AG20443 (cell line): Measurements from ENCODE around the gene LRRC8A.
A peak's percentile ranks its signal among the peaks of the same experiment; 100 is the strongest.

Source experiments
- DNase-seq: peaks from one replicate; pipeline ENCODE4 v3.0.0; 2012; ENCODE audit warnings: low spot score, mixed read lengths

LRRC8A gene

DNA sequence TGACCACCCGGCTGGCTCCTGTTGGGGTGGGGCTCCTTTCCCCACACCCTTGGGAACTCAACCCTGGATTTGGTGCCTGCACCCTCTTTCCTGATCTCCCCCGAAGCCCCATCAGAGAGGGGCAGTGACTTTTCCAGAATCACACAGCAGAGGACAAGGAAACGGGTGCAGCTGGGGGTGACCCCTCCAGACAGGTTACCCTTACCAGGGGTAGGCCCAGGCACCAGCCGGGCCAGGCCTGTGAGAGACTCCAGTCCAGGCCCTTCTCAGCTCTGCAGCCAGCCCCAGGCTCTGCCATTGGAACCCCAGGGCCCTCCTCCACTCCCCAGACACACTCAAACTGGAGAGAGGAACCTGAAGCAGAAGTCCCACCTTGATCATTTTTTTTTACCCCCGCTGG lies 19.9 kb downstream of the LRRC8A start:
- DNase-seq = no peak

DNA sequence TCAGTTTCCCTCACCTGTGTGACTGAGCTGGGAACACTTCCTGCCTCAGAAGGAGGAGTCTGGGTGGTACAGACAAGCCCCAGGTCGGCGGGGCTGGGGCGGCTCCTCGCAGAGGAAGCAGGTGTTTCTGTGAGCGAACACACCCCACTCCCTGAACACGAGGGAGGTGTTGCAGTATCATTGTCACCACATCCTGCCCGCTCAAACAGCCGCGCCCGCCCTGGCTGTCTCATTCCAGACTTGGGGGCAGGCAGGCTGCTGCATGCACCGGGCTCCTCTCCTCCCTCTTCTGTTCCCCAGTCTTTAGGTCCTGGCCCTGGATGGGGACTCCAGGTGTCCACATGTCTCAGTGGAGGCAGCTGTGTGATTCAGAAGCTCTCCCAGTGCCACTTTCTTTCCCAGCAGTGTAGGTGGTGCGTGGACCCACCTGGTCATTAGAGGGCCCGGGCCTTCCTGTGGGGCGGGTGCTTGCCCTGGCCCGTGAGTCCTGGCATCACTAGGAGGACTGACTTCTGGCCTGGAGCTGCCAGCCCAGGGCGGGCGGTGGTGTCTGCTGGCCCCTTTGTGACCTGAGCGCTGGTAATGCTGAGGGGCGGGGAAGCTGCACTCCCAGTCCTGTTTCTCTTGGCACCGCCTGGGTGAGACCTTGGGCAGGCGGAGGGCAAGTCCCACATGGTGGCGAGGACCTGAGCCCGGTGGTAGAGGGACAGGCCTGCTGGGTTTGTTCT lies 20.6 kb downstream of the LRRC8A start:
- no peak for DNase-seq

DNA sequence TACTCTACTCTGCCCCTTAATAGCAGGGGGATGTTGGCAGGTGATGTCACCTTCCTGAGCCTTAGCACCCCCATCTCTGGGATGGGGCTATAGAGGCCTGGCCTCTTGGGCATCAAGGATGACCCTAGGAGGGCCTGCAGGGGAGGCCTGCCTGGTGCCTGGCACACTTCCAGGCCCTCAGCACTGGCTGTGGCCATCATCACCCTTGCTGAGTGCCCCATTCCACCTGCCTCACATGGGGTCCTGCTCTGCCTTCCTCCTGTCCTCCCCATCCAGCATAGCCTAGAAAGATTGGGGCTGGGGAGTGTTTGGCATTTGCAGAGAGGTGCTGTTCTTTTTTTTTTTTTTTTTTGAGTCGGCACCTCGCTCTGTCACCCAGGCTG lies 21.1 kb downstream of the LRRC8A start:
- DNase-seq = no peak

DNA sequence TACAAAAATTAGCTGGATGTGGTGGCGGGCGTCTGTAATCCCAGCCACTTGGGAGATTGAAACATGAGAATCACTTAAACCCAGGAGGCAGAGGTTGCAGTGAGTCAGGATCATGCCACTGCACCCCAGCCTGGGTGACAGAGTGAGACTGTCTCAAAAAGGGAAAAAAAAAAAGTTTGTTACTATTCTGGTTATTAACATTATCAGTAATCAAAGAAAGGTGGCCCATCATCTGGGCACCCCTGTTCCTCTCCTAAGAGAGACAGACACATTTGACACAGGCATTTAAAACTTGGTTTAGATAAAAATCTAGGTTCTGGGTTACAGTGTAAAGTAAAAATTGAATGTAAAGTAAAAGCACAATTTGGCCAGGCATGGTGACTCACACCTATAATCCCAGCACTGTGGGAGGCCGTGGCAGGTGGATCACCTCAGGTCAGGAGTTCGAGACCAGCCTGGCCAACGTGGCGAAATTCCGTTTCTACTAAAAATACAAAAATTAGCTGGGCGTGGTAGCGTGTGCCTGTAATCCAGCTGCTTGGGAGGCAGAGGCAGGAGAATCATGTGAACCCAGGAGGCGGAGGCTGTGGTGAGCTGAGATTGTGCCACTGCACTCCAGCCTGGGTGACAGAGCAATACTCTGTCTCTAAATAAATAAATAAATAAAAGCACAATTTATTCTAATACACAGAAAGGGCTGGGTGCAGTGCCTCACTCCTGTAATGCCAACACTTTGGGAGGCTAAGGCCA lies 22.1 kb downstream of the LRRC8A start:
- no peak for DNase-seq

DNA sequence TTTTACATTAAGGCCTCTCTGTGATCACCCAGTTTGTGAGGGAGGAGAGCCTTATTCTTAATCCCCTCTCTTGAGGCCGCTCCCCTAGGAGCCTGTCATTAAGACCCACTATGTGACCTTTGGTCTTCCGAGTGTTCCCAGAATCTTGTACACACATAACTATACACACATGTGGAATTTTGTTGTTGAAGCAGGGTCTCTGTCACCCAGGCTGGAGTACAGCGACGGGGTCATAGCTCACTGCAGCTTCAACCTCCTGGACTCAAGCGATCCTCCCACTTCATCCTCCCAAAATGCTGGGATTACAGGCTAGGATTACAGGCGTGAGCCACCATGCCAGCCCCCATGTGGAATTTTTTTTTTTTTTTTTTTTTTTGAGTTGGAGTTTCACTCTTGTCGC lies 24.0 kb downstream of the LRRC8A start:
- DNase-seq = no peak

DNA sequence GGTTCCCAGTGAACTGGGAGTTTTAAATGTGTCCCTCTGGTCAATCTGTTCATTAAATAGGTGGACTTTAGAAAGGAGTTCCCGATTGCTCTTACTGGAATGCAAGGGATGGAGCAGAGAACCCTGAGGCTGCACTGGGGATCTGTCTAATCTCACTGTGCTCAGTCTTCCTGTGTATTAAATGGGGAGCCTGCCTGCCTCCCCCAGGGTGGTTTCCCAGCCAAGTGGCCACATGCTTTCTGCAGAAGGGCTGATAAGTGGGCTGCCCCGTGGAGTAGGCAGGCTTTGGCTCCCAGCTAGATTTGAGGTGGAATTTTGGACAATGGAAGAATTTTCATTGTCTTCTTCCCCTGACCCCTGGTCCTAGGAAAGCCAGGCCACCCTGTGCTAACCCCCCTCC lies 24.8 kb downstream of the LRRC8A start:
- no peak for DNase-seq

DNA sequence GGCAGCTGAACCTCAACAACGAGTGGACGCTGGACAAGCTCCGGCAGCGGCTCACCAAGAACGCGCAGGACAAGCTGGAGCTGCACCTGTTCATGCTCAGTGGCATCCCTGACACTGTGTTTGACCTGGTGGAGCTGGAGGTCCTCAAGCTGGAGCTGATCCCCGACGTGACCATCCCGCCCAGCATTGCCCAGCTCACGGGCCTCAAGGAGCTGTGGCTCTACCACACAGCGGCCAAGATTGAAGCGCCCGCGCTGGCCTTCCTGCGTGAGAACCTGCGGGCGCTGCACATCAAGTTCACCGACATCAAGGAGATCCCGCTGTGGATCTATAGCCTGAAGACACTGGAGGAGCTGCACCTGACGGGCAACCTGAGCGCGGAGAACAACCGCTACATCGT lies 26.4 kb downstream of the LRRC8A start:
- DNase-seq = no peak

DNA sequence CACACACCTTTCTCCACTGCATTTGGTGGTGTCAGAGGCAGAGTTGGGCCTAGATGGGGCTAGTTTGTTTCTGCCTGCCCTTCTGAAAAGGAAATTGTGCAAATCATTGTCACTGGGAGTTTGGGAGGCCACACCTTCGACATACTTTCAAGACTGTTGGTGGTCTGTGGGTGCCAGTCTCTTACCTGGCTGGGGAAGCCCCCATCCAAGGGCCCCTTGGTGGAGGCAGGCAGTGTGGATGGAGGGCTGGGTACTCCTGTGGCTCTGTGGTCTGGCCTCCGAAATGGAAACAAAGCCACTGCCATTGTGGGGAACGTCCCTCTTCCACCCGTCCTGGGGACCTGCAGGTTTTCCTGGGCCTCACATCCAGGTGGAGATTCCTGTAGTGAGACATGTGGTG lies 27.9 kb downstream of the LRRC8A start:
- no peak for DNase-seq

DNA sequence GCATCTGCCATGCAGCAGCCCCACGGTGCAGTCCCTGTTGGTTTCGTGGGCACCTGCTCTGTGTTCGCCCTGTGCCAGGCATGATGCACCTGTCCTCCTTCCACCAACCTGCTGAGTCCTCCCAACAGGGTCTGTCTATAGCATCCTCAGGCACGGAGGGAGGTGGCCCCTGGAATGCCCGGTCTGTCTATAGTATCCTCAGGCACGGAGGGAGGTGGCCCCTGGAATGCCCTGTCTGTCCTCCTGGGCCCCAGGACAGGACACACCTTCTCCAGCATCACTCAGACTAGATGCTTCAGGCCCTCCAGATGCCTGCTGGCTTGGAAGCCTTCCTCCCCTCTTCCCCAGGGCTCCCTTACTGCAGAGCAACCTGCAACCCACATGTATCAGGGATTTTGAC lies 29.0 kb downstream of the LRRC8A start:
- no peak for DNase-seq

DNA sequence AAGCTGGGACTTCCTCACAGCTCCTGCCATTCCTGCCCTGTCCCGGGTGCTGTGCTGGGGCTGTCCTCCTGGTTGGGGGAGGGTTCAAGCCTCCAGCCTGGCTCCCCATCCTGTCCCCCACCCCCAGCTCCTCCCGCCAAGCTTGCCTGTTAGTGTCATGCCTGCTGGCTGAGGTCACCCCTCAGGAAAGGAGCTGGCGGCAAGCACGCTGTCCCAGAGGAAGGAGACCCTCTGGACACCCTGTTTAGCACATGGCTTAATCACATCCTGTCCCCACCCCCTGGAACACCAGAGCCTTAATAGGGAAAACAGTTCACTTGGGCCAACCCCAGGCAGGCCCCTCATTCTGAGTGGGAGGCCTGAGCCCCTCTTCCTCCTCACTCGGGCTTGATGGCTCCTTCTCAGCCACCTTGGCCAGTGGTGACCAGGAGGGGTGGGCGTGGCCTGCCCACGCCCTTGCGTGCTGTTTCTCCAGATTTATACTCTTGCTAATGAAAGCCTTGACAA lies 29.6 kb downstream of the LRRC8A start:
- DNase-seq = peak; percentile 66

DNA sequence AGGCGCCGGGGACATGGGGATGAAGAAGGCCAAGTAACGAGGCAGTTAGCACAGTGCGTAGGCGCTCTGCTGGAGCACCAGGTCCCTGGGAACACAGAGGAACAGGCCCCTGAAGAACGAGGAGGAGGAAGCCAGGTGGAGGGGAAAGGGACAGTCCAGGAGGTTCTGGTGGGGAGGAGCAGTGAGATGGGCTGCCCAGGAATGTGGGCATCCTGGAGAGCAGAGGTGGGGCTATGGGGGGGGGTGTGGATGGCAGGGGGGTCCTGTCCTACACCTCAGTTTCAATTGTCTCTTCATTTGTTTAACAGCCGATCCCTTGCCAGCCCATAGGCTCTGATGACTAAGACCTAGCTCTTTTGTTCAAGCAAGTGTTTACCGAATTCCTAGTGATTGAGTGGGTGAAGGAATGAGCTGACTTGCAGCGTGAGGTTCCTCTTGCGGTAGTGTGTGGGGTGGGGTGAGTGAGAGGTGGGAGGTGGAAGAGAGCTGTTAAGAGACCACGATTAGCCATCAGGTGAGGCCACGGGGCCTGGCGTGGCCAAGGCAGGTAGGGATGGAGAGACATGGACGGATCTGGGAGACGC lies 30.4 kb downstream of the LRRC8A start:
- DNase-seq = peak; percentile 75

DNA sequence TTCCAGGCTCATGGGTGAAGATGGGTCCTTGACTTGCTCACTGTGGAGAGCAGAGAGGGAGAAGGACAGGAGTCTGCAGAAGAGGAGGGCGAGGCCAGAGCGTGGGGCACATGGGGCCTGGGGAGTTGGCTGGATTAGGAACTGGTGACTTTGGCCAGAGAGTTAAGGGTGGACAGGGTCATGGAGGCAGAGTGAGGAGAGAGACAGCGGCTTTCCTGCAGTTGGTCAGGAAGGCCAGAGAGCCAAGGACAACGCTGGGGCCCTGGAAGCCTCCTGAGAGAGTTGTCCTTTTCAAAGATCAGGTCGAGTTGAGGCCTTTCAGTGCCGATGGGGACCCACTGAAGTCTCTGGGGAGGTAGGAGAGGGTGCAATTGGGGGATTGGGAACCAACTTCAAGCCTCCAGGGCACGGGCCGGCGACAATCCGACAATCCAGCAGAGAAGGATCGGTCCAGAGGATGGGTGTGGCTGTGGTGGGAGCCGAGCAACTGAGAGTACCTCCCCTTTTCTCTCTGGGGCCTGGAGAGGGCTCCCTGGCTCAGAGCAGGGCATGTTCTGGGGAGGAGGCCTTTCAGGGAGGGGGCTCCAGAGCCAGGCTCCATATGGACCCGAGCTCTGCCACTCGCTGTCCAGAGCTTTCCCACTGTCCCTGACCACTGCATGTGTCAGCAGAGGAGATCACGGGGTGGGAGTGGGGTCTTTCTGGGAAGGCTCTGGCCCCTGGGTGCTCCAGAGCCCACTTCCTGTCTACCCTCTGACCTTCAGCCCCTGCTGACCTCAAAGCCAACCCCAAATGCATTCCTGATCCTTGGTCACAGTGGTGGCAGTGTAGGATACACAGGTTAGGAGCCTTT lies 31.3 kb downstream of the LRRC8A start:
- DNase-seq = peak; percentile 66

DNA sequence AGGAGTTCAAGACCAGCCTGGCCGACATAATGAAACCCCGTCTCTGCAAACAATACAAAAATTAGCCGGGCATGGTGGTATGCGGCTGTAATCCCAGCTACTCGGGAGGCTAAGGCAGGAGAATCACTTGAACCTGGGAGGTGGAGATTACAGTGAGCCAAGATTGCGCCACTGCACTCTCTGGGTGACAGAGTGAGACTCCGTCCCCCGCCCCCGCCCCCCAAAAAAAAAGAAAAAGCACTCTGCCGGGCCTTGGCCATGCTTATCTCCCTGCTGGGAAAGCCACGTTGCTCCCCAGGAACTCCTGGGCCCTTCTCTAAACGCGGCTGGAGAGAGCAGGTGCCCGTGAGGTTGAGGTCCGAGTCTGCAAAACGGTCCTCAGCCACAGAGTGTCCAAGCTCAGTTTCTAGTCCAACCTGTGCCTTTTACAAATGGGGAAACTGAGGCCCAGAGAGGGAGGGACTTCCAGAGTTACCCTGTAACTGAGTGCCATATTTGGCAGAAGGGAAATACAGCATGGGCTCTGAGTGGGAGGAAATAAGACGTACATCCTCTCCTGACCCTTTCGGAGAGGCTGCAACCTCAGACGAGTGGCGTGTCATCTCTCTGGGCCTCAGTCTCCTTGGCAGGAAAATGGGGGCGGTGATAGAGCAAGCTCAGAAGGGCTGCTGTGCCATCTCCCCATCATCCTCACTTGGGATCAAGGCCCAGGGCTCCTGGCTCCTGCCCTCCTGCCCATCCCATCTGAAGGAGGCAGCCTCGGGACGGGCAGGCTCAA lies 32.3 kb downstream of the LRRC8A start:
- DNase-seq = no peak

DNA sequence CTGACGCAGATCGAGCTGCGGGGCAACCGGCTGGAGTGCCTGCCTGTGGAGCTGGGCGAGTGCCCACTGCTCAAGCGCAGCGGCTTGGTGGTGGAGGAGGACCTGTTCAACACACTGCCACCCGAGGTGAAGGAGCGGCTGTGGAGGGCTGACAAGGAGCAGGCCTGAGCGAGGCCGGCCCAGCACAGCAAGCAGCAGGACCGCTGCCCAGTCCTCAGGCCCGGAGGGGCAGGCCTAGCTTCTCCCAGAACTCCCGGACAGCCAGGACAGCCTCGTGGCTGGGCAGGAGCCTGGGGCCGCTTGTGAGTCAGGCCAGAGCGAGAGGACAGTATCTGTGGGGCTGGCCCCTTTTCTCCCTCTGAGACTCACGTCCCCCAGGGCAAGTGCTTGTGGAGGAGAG lies 34.3 kb downstream of the LRRC8A start:
- DNase-seq = peak; percentile 80

DNA sequence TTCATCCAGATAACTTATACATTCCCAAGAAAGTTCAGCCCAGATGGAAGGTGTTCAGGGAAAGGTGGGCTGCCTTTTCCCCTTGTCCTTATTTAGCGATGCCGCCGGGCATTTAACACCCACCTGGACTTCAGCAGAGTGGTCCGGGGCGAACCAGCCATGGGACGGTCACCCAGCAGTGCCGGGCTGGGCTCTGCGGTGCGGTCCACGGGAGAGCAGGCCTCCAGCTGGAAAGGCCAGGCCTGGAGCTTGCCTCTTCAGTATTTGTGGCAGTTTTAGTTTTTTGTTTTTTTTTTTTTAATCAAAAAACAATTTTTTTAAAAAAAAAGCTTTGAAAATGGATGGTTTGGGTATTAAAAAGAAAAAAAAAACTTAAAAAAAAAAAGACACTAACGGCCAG lies 34.8 kb downstream of the LRRC8A start:
- no peak for DNase-seq

DNA sequence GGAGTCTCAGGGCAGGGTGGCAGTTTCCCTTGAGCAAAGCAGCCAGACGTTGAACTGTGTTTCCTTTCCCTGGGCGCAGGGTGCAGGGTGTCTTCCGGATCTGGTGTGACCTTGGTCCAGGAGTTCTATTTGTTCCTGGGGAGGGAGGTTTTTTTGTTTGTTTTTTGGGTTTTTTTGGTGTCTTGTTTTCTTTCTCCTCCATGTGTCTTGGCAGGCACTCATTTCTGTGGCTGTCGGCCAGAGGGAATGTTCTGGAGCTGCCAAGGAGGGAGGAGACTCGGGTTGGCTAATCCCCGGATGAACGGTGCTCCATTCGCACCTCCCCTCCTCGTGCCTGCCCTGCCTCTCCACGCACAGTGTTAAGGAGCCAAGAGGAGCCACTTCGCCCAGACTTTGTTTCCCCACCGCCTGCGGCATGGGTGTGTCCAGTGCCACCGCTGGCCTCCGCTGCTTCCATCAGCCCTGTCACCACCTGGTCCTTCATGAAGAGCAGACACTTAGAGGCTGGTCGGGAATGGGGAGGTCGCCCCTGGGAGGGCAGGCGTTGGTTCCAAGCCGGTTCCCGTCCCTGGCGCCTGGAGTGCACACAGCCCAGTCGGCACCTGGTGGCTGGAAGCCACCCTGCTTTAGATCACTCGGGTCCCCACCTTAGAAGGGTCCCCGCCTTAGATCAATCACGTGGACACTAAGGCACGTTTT lies 35.4 kb downstream of the LRRC8A start:
- peak; percentile 91 for DNase-seq

DNA sequence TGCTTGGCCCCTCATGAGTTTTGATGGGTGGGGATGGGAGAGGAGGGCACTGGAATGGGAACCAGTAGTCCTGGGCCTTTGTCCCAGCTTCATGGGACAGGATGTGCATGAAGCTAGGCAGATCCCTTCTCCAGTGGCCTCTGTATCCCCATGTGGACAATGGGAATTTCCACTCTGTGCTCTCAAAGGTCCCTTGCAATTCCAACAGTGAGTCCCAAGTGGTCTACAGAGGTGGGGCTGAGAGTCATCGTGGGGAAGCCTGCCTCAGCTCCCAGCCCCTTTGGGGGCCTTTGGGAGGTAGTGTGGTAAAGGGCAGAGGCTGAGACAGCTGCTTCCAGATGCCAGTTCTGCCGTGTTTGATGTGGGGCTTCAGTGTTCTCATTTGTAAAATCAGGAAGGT lies 37.0 kb downstream of the LRRC8A start:
- no peak for DNase-seq

DNA sequence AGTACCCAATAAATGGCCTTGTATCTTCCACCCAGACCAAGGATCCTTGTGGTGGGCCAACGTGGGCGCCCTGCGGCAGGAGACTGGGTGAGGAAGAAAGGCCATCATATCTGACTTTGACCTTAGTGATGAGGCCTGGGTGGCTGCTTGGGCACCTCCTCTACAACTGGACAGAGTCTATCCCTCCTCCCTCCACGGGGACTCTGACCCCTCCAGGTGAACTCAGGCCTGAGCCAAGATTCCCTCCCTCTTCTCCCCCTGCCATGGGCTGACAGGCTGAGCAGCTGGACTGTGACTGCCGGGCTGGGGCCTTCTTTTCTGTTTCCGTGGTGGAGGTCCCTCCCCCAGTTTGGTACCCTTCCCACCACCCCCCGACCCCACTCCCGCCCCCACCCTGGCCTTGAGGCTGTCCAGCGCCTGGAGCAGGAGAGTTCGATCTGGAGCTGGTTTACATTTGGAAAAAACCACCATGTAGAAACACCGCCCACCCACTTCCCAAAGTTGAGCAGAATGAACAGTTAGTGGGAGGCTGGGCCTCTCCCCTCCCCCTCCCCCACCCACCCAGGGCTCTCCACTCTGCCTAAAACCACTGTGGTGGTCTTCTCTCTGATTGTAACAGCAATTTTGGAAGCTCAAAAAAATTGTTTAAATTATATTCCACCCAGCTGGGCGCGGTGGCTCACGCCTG lies 37.6 kb downstream of the LRRC8A start:
- no peak for DNase-seq

DNA sequence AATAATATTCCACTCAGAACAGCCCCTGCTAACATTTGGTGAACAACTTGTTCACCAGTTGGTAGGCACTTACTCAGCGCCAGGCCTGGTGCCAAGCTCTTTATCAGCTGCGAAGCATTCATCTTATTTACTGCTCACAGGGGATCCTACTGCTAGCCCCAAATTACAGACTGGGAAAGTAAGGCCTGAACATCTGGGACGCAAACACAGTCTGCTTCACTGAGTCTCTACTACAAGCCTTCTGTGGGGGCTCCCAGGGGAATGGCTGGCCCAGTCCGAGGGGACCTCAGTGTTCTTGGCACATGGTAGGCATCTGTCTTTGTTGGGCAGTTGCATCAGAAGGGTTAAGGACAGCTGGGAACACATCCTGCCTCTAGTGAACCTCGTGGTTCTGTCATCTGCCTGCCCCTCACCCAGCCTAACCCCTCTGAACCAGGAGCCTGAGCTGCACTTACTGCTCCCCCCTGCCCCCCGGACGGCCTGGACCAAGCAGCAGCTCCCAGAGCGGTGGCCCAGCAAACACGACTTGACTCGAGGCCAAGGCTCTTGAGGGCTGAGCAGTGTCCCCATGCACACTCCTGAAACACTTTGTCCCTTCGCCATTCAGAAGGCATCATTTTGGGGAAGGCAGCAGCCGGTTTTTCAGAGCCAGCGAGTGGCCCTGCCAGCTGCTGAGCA lies 38.6 kb downstream of the LRRC8A start, which contains the start of gene PHYHD1:
PHYHD1 (plus strand) TSS at position 602 of the 678 bp plus-strand sequence. CDS start 1,342 bp downstream, outside the sequence.
- peak; percentile 65 for DNase-seq
